Stomach smooth muscle (tissue), 2 donors: Measurements from ENCODE around the gene RUFY4.

Source experiments
- H3K27ac ChIP-seq: one replicate; pipeline ENCODE4 v1.7.0; 2013; ENCODE audit warnings: mild to moderate bottlenecking, low read length, inconsistent platforms
- H3K27me3 ChIP-seq, 2 donors: one replicate each; pipeline ENCODE4 v1.7.0; 2013; ENCODE audit warnings: low read length in 2 of 2; ENCODE audit not compliant: insufficient read depth in 2 of 2, control insufficient read depth in 1 of 2
- H3K36me3 ChIP-seq, 2 donors: one replicate each; pipeline ENCODE4 v1.7.0; 2013; ENCODE audit warnings: low read length in 2 of 2; ENCODE audit not compliant: control insufficient read depth in 2 of 2, insufficient read depth in 2 of 2
- H3K4me1 ChIP-seq: one replicate; pipeline ENCODE4 v1.7.0; 2013; ENCODE audit warnings: low read length; ENCODE audit not compliant: control insufficient read depth, insufficient read depth
- H3K4me3 ChIP-seq, 2 donors: one replicate each; pipeline ENCODE4 v1.7.0; 2013; ENCODE audit warnings: low read length in 2 of 2
- H3K9ac ChIP-seq, 2 donors: one replicate each; pipeline ENCODE4 v1.7.0; 2013; ENCODE audit warnings: low read length in 2 of 2, mild to moderate bottlenecking in 1 of 2
- H3K9me3 ChIP-seq, 2 donors: one replicate each; pipeline ENCODE4 v1.7.0; 2013; ENCODE audit warnings: low read length in 2 of 2; ENCODE audit not compliant: control insufficient read depth in 2 of 2
- donor health status: healthy.
- donor health status: Pancreatic carcinoma.

Gene RUFY4

DNA sequence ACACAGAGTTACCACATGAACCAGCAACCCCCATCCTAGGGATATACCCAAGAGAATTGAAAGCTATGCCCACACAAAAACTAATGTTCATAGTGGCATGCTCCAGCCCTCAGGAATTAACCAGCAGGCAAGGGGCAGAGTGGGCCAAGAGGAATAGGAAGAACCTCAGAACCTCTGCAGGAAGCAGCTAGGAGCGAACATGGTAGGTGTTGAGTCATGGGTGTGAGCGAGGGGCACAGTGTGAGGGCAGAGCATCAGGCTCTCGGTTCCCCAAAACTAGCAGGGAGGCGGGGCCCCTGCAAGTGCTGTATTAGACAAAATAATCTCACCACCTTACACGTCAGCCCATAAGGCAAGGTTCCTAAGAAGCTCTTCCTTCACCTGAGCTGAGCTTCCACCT, 5.6 kb upstream of the RUFY4 start:
- peaks cover 1% of the 10 kb centered on the region for H3K4me1 ChIP-seq
- no peak overlapping the region for H3K4me3 ChIP-seq
- H3K9ac ChIP-seq = no peak overlapping the region
- peaks cover 12 to 15% of the 10 kb centered on the region in 2 donors for H3K27me3 ChIP-seq
- H3K9me3 ChIP-seq = no peaks in the 10 kb centered on the region
- H3K27ac ChIP-seq = no peak overlapping the region
- H3K36me3 ChIP-seq = no peaks in the 10 kb centered on the region

DNA sequence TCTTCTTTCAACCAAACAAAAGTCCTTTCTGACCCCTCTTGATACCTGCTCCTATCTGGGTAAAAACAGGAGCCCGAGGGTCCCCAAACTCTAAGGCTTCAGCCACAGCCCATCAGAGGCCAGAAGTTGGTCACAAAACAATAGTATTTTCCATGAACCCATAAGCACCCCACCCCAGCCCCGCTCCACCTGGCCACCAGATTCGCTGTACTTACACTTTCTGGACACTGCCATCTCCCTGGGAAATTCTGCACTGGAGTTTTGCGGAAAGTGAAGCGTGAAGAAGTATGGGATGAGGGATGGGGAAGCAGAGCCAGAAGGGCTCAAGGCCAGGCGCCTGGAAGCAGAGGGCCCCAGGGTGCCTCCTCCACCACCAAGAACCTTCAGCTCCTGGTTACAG, 5.2 kb upstream of the RUFY4 start:
- Histone ChIP-seq H3K4me1 (peaks cover 4% of the 10 kb centered on the region), H3K36me3 (no peaks in the 10 kb centered on the region), H3K27ac (no peak overlapping the region), H3K9ac (no peak overlapping the region), H3K9me3 (no peaks in the 10 kb centered on the region), H3K27me3 (peaks cover 12 to 13% of the 10 kb centered on the region in 2 donors), H3K4me3 (no peak overlapping the region)

DNA sequence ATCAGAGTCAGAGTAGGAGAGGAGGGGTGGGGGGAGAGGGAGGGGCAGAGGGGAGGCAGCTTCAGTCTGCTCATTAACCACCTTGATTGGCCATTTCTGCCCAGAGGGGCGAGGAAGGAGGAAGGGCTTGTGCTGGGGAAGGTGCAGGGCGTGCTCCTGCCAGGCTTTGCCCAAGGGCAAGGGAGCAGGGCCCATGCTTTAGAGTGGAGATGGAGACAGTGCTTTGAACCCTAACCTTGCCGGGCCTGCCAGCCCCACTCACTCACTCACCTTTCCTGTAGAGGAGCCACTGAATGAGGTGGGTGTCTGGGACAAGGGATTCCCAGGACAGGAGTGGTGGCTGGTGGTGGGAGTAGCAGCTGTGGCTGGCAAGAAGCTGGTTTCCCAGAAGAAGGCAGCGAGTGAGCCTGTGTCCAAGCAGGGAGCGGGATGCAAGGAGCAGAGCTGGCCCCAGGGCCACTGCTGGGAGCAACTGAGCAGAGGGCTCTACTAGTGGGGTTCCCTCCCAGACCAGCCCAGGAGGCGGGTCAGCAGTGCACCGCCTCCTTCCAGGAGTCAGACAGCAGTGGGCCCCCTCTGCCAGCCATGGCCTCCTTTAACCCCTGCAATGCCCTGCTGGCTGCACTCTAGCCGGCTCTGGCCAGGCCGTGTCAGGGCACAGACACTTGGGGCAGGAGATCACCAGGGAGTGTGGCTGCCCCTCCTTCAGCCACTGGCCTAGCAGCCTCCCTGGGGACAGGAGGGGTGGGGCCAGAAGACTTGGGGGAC, 3.6 kb upstream of the RUFY4 start:
- H3K4me1 ChIP-seq = peaks cover 4% of the 10 kb centered on the region
- H3K4me3 ChIP-seq = no peak overlapping the region
- no peak overlapping the region for H3K27ac ChIP-seq
- H3K27me3 ChIP-seq = peaks cover 12 to 13% of the 10 kb centered on the region in 2 donors
- no peaks in the 10 kb centered on the region for H3K36me3 ChIP-seq
- no peaks in the 10 kb centered on the region for H3K9me3 ChIP-seq
- no peak overlapping the region for H3K9ac ChIP-seq

DNA sequence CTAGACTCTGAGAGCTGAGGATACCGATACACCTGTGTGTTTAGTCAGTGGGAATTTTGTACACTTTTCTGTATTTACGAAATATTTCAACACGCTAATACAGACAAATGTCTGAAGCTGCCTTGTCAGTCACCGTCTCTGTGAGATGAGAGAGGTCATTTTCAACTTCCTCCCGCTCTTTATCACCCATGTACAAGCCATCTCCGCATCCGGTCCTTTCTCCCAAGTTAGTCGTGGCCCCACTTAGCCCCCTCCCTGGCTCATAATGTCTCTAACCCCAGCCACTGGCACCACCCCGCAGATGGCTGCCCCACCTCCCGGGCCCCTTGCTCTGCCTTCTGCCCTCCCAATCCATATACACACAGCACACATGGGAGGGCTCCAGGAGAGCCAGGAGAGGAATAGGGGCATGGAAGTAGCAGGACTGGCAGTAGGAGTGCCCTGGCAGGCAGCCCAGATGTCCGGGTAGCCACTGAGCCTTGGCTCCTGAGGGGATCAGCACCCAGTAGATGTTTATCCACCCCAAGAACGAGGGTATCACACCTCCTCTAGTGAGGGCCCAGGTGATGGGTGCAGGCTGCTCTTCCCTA, 2.0 kb upstream of the RUFY4 start:
- Histone ChIP-seq H3K4me3 (no peak overlapping the region), H3K4me1 (peaks cover 4% of the 10 kb centered on the region), H3K9me3 (no peaks in the 10 kb centered on the region), H3K27me3 (peaks cover 12 to 13% of the 10 kb centered on the region in 2 donors), H3K9ac (no peak overlapping the region), H3K36me3 (no peaks in the 10 kb centered on the region), H3K27ac (no peak overlapping the region)

DNA sequence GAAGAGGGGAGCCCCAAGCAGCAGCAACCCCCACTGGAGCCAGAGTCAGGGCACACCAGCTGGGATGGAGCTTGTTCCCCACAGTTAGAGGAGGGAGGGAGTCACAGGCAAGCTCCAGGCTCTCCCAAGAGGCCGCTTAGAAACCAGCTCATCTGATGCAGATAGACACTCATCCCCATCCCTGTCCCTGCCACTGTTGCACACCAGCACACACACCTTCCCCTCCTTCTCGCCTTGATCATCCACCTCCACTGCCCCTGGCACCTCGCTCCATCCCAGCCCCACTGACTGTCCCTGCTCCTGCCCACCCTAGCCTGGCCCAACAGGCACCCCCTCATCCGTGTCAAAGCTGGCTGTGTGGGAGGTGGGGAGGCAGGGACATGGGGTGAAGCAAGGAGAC, 1.5 kb upstream of the RUFY4 start:
- Histone ChIP-seq H3K4me3 (no peak overlapping the region), H3K9ac (no peak overlapping the region), H3K4me1 (peaks cover 4% of the 10 kb centered on the region), H3K27me3 (peaks cover 13% of the 10 kb centered on the region in 2 donors), H3K27ac (no peak overlapping the region), H3K36me3 (no peaks in the 10 kb centered on the region), H3K9me3 (no peaks in the 10 kb centered on the region)

DNA sequence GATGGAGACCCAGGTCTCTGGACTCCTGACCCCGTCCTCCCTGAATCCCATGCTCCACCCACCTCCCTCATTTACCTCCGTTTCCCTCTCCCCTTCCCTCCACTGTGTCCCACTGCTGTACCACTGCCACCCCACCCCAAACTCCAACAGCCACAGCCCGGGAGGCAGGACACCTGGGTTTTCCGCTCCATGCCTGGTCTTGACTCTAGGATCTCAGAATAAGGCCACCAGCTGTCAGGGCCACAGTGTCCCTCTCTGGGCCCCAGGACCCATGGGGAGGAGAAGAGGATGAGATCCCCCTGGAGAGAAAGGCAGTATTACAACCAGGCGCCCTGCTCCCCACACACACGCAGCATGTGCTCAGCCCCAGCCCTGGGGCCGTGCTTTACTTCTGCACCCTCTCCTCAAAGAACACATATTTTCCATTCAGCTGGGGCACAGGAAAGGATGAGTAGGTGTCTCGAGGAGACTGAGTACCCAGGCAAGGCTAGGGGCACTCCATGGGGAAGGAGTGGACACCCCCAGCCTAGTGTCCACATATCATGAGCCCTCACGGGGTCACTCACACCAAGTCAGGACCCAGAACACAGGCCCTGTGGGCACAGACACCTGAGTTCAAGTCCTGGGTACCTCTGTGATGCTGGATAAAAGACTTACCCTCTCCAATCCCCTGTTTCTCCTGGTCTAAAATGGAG, 700 bp downstream of the RUFY4 start:
- H3K9ac ChIP-seq = no peak overlapping the region
- H3K4me3 ChIP-seq = peak overlapping the region in 1 of 2 donors; percentile 72
- H3K9me3 ChIP-seq = no peaks in the 10 kb centered on the region
- no peaks in the 10 kb centered on the region for H3K36me3 ChIP-seq
- H3K4me1 ChIP-seq = peaks cover 4% of the 10 kb centered on the region
- no peak overlapping the region for H3K27ac ChIP-seq
- H3K27me3 ChIP-seq = peaks cover 11 to 12% of the 10 kb centered on the region in 2 donors

DNA sequence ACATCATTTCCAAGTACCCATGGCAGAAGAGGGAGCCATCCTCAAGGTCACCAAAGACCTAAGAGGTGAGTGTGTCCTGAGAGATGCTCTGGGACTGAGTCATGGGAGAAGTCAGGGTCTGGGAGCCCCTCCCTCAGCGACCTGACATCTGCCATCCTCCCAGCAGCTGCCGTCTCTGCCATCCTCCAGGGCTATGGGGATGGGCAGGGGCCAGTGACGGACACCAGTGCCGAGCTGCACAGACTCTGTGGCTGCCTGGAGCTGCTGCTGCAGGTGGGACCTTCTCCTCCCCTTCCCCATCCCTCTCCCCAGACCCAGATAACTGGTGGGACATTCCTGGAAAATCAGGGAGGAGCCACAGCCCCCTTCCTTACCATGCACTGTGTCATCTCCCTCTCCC, 1.5 kb downstream of the RUFY4 start:
- Histone ChIP-seq H3K9ac (no peak overlapping the region), H3K36me3 (no peaks in the 10 kb centered on the region), H3K4me1 (peaks cover 4% of the 10 kb centered on the region), H3K4me3 (no peak overlapping the region), H3K27me3 (peaks cover 10 to 11% of the 10 kb centered on the region in 2 donors), H3K9me3 (no peaks in the 10 kb centered on the region), H3K27ac (no peak overlapping the region)

DNA sequence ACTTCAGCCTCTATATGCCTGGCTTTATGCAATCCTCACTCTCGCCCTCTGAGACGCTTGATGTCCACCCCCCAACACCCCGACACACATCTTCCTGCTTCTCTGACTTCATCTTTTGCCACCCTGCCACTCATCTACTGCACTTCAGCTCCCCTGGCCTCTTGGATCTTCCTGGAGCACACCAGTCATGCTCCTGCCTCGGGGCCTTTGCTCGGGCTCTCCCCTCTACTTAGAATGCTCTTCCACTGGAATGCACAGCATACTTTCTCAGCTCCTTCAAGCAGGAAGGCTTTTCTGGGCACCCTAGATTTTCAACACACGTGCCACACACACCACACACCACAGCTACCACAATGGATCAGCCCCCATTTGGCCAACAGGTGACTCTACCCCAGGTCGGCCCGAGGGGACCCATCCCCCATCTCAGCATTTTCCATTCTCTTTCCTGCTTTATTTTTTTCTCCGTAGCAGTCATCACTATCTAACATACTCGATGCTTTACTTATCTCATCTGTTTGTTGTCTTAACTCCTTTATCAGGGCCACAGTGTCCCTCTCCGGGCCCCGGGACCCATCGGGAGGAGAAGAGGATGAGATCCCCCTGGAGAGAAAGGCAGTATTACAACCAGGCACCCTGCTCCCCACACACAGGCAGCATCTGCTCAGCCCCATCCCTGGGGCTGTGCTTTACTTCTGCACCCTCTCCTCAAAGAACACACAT, 2.3 kb downstream of the RUFY4 start:
- Histone ChIP-seq H3K27ac (no peak overlapping the region), H3K36me3 (no peaks in the 10 kb centered on the region), H3K27me3 (peaks cover 10 to 11% of the 10 kb centered on the region in 2 donors), H3K9me3 (no peaks in the 10 kb centered on the region), H3K9ac (no peak overlapping the region), H3K4me3 (no peak overlapping the region), H3K4me1 (peaks cover 4% of the 10 kb centered on the region)

DNA sequence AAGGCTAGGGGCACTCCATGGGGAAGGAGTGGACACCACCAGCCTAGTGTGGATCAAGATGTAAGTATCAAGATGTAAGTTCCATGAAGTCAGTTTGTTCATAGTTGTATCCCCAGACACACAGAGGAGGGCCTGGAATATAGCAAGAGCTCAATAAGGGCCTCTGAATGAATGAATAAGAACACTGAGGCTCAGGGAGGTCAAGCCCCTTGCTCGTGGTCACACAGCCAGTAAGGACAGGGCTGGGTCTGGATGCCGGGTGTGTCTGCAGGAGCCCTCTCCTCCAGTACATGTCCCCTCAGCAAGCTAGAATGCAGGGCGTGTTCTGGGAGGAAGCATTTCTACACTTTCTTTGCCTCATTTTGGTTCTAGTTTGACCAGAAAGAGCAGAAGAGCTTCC, 2.9 kb downstream of the RUFY4 start:
- Histone ChIP-seq H3K9ac (no peak overlapping the region), H3K9me3 (no peaks in the 10 kb centered on the region), H3K4me1 (peaks cover 4% of the 10 kb centered on the region), H3K36me3 (no peaks in the 10 kb centered on the region), H3K27ac (no peak overlapping the region), H3K27me3 (peaks cover 10 to 11% of the 10 kb centered on the region in 2 donors), H3K4me3 (no peak overlapping the region)

DNA sequence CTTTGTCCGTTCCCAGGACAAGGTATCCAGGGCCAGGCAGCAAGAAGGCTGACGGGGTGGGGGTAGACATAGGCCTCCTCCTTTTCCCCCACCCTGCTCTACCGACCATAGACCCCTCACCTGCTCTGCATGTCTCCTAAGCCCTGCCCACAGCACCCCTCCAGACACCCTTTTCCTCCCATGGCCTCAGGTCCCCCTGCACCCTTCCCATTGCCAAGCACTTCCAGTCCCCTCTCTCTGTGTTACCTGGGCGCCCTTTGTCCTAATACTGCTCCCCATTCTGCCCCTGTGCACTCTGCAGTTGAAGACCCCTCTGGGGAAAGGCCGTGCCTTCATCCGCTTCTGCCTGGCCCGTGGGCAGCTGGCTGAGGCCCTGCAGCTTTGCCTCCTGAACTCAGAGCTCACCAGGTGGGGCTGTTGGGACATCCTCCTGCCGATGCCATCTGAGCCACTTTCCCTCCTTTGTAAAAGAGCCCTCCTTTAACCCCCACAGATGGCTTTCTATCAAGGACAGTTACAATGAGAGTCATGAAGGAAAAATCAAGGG, 3.5 kb downstream of the RUFY4 start:
- Histone ChIP-seq H3K4me3 (no peak overlapping the region), H3K4me1 (peaks cover 4% of the 10 kb centered on the region), H3K27ac (no peak overlapping the region), H3K9ac (no peak overlapping the region), H3K36me3 (no peaks in the 10 kb centered on the region), H3K9me3 (no peaks in the 10 kb centered on the region), H3K27me3 (peaks cover 7 to 10% of the 10 kb centered on the region in 2 donors)
